Measurements from ENCODE around the gene ANKRD11. TPM values are rescaled to one million over a fixed set of nuclear protein-coding genes. Genes with fewer than 3 reads are reported as not detected.
"Not testable (repeated sequence)": the region's sequence is repeated elsewhere in the genome, so short reads cannot be mapped to it uniquely, and the experiment has no call there.

Gene ANKRD11
- total RNA-seq, 2 experiments from 2014 or later: 126 to 133 TPM

DNA sequence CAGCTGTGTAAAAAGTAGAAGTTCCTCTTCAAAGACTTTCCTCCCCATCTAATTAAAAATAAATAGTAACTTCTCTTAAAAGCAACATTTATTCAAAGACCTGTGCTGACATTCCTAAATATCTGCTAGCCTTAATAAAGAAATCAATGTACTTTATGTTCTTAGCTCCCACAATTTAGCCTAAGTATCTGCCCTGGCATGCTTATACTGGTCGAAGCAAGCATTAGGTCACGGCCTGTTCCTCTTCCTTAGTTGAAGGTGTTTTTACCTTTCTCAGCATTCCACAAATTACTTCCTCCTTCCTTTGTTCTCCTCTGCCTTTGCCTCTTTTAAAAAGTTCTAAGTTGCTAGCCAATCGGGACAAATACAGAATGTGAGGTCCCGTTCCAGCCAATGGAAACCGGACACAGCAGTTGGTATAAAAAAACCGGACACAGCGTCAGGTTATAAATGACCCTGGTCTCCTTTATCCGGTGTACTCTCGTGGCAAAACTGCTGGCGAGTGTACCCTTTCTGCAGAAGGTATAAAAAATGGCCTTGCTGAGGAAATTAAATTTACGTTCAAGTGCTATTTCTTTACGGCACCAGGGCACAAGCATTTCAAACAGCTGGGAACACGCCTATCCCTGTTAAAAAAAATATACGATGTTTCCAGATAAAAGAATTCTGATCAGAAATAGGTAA is 127.7 kb downstream of the ANKRD11 start:
- peak overlapping the region; percentile 9 for H3K4me3 Mint-ChIP-seq
- intact Hi-C loops (cut with micrococcal nuclease): loop anchor here (2.0 kb wide), 1 partner anchor 46 kb away; no protein-coding TSS in a partner anchor

DNA sequence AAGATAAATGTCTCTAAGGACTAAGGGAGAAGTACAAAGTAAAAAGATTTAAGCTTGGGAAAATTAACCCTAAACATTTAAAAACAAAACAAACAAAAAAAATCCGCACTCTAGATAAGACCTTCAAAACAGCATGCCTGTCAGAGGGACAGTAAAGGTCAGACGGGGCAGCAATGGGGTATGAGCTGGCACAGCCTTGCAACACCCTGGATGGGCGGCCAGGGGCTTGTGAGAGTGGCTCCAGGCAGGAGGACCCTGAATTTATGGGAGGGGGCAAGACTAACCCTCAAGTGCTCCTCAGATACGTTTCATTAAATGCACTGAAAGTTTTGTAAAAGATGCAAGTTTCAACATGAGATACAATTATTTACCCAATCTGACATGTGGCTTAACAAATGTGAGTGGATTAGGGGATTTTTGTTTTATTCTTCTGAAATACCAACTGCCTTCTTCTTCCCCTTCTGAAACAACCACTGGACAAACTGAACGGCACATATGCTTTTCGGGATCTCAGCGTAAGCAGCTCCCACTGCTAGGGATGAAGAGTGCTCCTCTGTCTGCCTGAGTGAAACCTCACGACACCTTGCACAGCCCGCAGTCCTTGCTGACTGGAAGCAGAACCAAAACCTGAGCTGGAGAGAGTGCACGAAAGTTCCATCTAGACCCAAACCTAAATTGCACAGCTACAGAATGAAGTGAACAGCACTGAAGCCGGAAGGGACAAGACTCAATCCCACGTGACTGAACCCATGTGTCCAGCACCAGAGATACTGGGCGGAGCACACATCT is 128.4 kb downstream of the ANKRD11 start:
- peaks cover 17% of the 10 kb centered on the region for H3K36me3 Mint-ChIP-seq
- no peaks in the 10 kb centered on the region for H3K9me3 Mint-ChIP-seq
- CTCF ChIA-PET: interaction anchor here (0.7 to 2.0 kb wide), 3 partner anchors 12 to 38 kb away, joined by 3 to 9 read pairs (median 4); no protein-coding TSS in a partner anchor
- H3K27me3 Mint-ChIP-seq: no peaks in the 10 kb centered on the region
- peak overlapping the region; percentile 88 for H3K27ac Mint-ChIP-seq
- peak overlapping the region; percentile 55 for H3K4me3 Mint-ChIP-seq
- POLR2A ChIA-PET: interaction anchor here (0.6 to 2.4 kb wide), 3 partner anchors 12 to 145 kb away, joined by 3 to 20 read pairs (median 3); no protein-coding TSS in a partner anchor
- intact Hi-C loops (cut with micrococcal nuclease): loop anchor here (1.0 to 2.0 kb wide), 9 partner anchors 12 to 128 kb away; partner anchors contain the start of gene ANKRD11
- peaks cover 99% of the 10 kb centered on the region for H3K4me1 Mint-ChIP-seq (ENCODE audit: low read depth)
- DNase-seq: peak; percentile 65

More for the DNA sequence above, 127.7 kb downstream of the ANKRD11 start:
- peak overlapping the region; percentile 88 for H3K27ac Mint-ChIP-seq
- ChIA-PET CTCF (interaction anchor here (0.8 to 2.0 kb wide), 2 partner anchors 12 kb away, joined by 4 to 9 read pairs; no protein-coding TSS in a partner anchor), POLR2A (interaction anchor here (0.6 to 2.4 kb wide), 3 partner anchors 12 to 144 kb away, joined by 3 to 20 read pairs (median 3); no protein-coding TSS in a partner anchor)
- not testable (repeated sequence) for H3K9me3 Mint-ChIP-seq, H3K27me3 Mint-ChIP-seq, DNase-seq
- peaks cover 13% of the 10 kb centered on the region for H3K36me3 Mint-ChIP-seq
- H3K4me1 Mint-ChIP-seq (ENCODE audit: low read depth): peaks cover 97% of the 10 kb centered on the region

DNA sequence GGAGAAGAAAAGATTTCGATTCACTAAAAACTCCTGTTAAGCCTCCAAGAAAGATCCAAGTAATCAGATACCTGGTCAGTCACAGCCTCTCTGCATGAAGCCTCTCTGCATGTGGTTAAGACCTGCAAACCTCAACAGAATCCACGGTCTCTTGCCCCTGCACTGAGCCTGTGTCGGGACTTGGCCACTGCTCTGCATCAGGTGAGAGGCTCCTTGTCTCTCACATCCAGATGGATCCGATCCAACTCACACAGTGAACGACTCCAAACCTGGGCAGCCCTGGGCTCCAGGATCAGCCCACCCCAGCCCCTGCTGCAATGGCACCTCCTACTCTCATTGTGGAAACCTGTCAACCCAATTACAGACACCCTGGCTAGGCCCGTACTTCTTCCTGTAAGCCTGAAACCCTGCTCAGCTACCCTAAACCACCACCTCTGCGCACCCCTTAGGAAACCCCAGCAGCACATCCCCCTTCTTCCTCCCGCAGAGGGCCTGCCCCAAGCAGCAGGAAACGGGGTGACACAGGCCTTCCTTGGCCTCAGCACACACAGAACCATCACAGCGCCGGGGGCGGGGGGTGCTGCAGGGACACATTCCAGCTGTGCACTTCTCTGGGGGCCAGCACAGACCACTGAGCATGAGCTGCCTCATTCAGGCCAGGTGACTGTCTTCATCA is 129.5 kb downstream of the ANKRD11 start:
- H3K27ac Mint-ChIP-seq: peak overlapping the region; percentile 88
- H3K9me3 Mint-ChIP-seq: no peaks in the 10 kb centered on the region
- ChIA-PET POLR2A (interaction anchor here (2.4 kb wide), 1 partner anchor 11 kb away, joined by 20 read pairs; no protein-coding TSS in a partner anchor), CTCF (interaction anchor here (0.7 to 2.0 kb wide), 2 partner anchors 11 to 37 kb away, joined by 3 to 9 read pairs; no protein-coding TSS in a partner anchor)
- H3K4me3 Mint-ChIP-seq: peak overlapping the region; percentile 55
- no peaks in the 10 kb centered on the region for H3K27me3 Mint-ChIP-seq
- DNase-seq: peak; percentile 91
- peaks cover 18% of the 10 kb centered on the region for H3K36me3 Mint-ChIP-seq
- peaks cover 95% of the 10 kb centered on the region for H3K4me1 Mint-ChIP-seq (ENCODE audit: low read depth)
- intact Hi-C loops (cut with micrococcal nuclease): loop anchor here (1.0 to 2.0 kb wide), 8 partner anchors 11 to 129 kb away; partner anchors contain the start of gene ANKRD11

DNA sequence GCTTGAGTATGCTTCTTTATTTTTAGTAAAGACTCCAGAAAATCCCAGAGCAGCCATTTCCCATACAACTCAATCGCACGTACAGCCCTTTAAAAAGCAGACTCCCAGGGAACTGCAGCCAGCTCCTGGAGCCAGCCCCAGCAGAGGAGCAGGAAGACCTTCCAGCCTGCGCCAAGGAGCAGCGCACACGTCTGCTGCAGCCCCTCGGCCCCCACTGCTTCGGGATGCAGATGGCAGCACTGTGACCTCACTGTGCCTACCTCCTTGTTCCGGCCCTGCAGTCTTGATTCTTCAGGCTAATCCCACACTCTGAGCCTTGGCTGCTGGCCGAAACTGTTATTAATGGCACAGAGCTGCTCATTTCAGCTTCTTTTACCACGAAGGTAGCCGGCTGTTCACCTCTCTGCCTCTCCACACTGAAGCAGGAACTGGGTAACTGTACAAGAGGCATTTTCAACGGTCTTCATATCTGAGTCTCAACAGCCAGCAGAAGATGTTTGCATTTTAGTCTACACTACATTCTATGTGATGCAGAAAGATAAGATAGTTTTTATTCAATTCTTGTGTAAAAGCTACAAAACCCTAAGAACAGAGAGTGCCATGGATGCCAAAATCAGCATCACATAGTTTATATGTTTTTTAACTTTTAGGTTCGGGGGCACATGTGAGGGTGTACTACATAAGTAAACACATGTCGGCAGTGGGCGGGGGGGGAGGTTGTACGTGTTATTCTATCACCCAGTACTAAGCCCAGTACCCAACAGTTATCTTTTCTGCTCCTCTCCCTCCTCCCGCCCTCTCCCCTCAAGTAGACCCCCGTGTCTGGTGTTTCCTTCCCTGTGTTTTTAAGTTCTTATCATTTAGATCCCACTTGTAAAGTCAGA is 130.9 kb downstream of the ANKRD11 start:
- H3K9me3 Mint-ChIP-seq: no peaks in the 10 kb centered on the region
- H3K27me3 Mint-ChIP-seq: no peaks in the 10 kb centered on the region
- H3K36me3 Mint-ChIP-seq: peaks cover 23% of the 10 kb centered on the region
- H3K4me1 Mint-ChIP-seq (ENCODE audit: low read depth): peaks cover 93% of the 10 kb centered on the region
- CTCF ChIA-PET: interaction anchor here (1.0 kb wide), 1 partner anchor 148 kb away, joined by 3 read pairs; the partner anchor contains the start of gene SPG7
- H3K4me3 Mint-ChIP-seq: peak overlapping the region; percentile 8
- peak overlapping the region; percentile 54 for H3K27ac Mint-ChIP-seq
- DNase-seq: no peak
- POLR2A ChIA-PET: interaction anchor here (0.7 to 2.3 kb wide), 2 partner anchors 10 to 24 kb away, joined by 3 to 8 read pairs; no protein-coding TSS in a partner anchor
- intact Hi-C loops (cut with micrococcal nuclease): loop anchor here (2.0 kb wide), 4 partner anchors 23 to 125 kb away; no protein-coding TSS in a partner anchor

DNA sequence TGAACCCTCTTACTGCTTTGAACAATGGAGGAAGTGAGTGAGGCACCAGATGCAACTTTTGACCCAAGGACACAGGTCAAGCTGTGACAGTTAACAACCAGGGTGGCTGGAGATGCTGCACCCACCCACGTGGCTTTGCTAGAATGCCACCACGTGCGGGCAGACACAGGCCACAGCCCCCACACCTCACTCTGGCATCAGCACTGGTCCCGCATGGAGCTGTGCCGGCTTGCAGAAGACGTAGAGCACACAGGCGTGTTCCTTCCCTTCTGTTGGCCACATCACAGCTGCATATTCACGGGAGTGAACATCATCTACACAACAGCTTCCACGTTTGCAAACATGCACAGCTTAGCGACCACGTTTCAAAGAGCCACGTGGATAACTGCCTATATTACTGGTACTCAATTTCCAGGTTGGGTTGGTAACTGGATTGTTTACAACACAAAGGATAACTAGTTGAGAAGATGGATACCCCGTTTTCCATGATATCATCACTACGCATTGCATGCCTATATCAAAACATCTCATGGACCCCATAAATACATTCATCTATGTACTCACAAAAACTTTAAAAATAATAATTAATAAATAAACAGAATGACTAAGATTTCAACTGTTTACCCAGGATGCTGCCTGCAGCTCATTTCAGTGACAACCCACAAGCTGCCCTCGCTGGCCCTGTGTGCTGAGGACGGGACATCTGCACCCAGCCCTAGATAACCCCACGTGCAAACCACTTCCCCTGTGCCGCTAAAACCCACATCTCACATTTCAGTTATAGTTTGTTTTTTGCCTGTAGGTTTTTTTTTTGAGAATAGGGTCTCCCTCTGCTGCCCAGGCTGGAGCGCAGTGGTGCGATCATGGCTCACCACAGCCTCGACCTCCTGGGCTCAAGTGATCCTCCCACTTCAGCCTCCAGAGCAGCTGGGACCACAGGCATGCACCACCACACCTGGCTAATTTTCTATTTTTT is 132.0 kb downstream of the ANKRD11 start:
- intact Hi-C loops (cut with micrococcal nuclease): no loop called here
- H3K4me1 Mint-ChIP-seq (ENCODE audit: low read depth): peaks cover 92% of the 10 kb centered on the region
- H3K36me3 Mint-ChIP-seq: peaks cover 23% of the 10 kb centered on the region
- ChIA-PET POLR2A (interaction anchor here (2.3 kb wide), 1 partner anchor 8 kb away, joined by 8 read pairs; no protein-coding TSS in a partner anchor), CTCF (interaction anchor here (0.8 to 1.1 kb wide), 2 partner anchors 10 to 118 kb away, joined by 3 read pairs; no protein-coding TSS in a partner anchor)
- no peaks in the 10 kb centered on the region for H3K27me3 Mint-ChIP-seq
- no peaks in the 10 kb centered on the region for H3K9me3 Mint-ChIP-seq
- peak; percentile 68 for DNase-seq
- H3K27ac Mint-ChIP-seq: peak overlapping the region; percentile 49
- no peak overlapping the region for H3K4me3 Mint-ChIP-seq

DNA sequence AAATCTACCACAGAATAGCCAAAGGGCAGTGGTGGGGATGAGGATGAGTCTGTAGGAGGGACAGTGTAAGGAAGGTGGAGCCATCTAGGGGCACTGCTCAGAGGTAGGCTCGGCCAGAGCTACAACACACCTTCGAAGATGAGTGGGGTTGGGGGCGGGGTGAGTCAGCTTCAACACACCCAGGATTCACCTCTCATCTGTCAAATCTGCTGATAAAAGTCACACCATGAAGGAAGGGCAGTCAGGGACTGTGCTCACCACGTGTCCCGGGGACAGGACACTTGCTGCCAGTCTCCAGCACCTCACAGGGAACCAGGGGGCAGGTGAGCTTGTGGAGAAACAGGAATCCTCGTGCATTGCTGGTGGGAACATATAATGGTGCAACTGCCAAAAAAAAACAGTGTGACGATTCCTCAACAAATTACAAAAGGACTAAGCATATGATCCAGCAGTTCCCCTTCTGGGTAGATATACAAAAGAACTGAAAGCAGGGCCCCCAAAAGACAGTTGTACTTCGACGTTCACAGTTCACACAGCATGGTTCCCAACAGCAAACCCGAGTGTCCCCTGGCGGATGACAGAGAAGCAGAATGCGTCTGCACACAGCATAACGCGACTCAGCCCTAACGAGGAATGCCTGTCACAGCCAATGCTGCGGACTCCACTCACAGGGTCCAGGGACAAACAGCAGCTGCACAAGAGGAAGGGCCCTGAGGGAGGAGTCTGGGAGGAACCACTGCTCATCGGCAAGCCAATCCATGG is 133.1 kb downstream of the ANKRD11 start:
- peak; percentile 84 for DNase-seq
- Mint-ChIP-seq H3K36me3 (peaks cover 27% of the 10 kb centered on the region), H3K9me3 (no peaks in the 10 kb centered on the region), H3K4me3 (no peak overlapping the region), H3K27ac (peak overlapping the region; percentile 43), H3K27me3 (no peaks in the 10 kb centered on the region), H3K4me1 (ENCODE audit: low read depth) (peaks cover 89% of the 10 kb centered on the region)
- POLR2A ChIA-PET: interaction anchor here (1.0 to 2.3 kb wide), 2 partner anchors 7 to 9 kb away, joined by 4 to 8 read pairs; no protein-coding TSS in a partner anchor
- CTCF ChIA-PET: interaction anchor here (0.5 to 1.1 kb wide), 3 partner anchors 9 to 117 kb away, joined by 3 to 5 read pairs (median 3); no protein-coding TSS in a partner anchor
- intact Hi-C loops (cut with micrococcal nuclease): no loop called here

DNA sequence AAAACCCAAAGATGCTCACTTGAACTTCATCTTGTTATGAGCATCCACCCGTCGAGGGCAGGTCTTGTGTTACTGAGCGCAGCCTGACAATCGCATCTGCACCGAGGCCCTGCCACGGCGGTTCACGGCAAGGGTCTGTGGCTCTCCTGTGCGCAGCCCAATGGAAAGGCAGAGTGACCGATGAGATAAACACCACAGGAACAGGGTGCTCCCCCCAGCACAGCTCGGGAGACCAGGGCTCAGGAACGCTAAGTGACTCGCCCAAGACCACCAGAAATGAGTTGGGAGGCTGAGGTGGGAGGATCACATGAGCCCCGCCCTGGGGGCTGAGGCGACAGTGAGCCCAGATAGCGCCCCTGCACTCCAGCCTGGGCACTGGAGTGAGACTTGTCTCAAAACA is 134.7 kb downstream of the ANKRD11 start:
- no peak for DNase-seq
- Mint-ChIP-seq H3K4me1 (ENCODE audit: low read depth) (peaks cover 89% of the 10 kb centered on the region), H3K36me3 (peaks cover 26% of the 10 kb centered on the region), H3K27me3 (no peaks in the 10 kb centered on the region), H3K27ac (peak overlapping the region; percentile 58), H3K9me3 (no peaks in the 10 kb centered on the region), H3K4me3 (no peak overlapping the region)
- intact Hi-C loops (cut with micrococcal nuclease): no loop called here
- CTCF ChIA-PET: no interaction called here
- POLR2A ChIA-PET: no interaction called here

DNA sequence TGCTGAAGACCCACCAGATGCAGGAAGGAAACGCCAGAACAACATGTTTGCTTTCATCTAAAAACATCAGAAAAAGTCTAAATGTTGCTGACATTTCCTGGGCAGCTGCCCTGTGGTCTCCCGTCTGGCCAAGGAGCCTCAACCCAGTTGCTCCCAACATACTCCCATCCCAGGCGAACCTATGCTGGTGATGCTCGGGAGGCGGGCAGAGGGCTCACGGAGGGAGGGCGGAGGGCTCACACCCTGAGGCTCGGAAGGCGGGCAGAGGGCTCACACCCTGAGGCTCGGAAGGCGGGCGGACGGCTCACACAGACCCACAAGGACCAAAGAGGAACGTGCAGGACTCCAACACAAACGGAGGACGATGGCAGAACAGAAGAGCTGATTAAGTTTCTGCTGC is 135.4 kb downstream of the ANKRD11 start:
- intact Hi-C loops (cut with micrococcal nuclease): no loop called here
- no peak overlapping the region for H3K4me3 Mint-ChIP-seq
- H3K36me3 Mint-ChIP-seq: peaks cover 28% of the 10 kb centered on the region
- CTCF ChIA-PET: no interaction called here
- peaks cover 89% of the 10 kb centered on the region for H3K4me1 Mint-ChIP-seq (ENCODE audit: low read depth)
- POLR2A ChIA-PET: no interaction called here
- no peak overlapping the region for H3K27ac Mint-ChIP-seq
- no peak for DNase-seq
- no peaks in the 10 kb centered on the region for H3K27me3 Mint-ChIP-seq
- H3K9me3 Mint-ChIP-seq: no peaks in the 10 kb centered on the region

DNA sequence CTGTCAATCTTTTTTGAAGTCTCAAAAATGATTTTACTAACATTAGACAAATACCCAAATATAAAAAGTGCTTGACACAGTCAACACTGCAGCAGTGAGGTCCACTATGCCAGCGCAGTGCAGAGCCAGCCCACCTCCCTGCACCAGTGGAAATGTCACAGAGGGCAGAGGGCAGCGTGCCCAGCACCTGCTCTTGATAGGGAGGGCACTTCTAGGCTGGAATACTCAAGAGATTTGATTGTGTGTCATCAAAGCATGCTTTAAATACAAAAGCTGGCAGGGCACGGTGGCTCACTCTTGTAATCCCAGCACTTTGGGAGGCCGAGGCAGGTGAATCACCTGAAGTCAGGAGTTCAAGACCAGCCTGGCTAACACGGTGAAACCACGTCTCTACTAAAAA is 136.0 kb downstream of the ANKRD11 start:
- H3K9me3 Mint-ChIP-seq: no peaks in the 10 kb centered on the region
- no peaks in the 10 kb centered on the region for H3K27me3 Mint-ChIP-seq
- DNase-seq: no peak
- intact Hi-C loops (cut with micrococcal nuclease): no loop called here
- no peak overlapping the region for H3K27ac Mint-ChIP-seq
- H3K4me3 Mint-ChIP-seq: no peak overlapping the region
- CTCF ChIA-PET: no interaction called here
- POLR2A ChIA-PET: no interaction called here
- H3K4me1 Mint-ChIP-seq (ENCODE audit: low read depth): peaks cover 89% of the 10 kb centered on the region
- peaks cover 24% of the 10 kb centered on the region for H3K36me3 Mint-ChIP-seq
